Thoracic aorta (tissue), 2 donors: ENCODE results near the gene IMMT. TPM values are rescaled to one million over a fixed set of nuclear protein-coding genes. Genes with fewer than 3 reads are reported as not detected.
A peak's percentile ranks its signal among the peaks of the same experiment; 100 is the strongest.
"Not testable (repeated sequence)": the region's sequence is repeated elsewhere in the genome, so short reads cannot be mapped to it uniquely, and the experiment has no call there.

Experiments used
- ATAC-seq: fragments of 150-250 bp; one replicate; pipeline ENCODE4 v1.8.0; 2017; ENCODE audit warnings: low read depth; ENCODE audit not compliant: insufficient number of reproducible peaks, low FRiP score
- DNase-seq: peaks from one replicate; pipeline ENCODE4 v3.0.0-alpha.2; 2020; ENCODE audit warnings: low spot score
- H3K27ac ChIP-seq, 2 donors: fragments of 200-600 bp; sonication (generic); 1 replicate in 1 of 2; 2 replicates in 1 of 2; pipeline ENCODE4 v1.5.1; 2016; ENCODE audit warnings: mild to moderate bottlenecking in 2 of 2, moderate library complexity in 2 of 2
- H3K27me3 ChIP-seq: fragments of 200-600 bp; sonication (generic); replicated peaks from 2 replicates; pipeline ENCODE4 v1.6.0; 2016; ENCODE audit warnings: mild to moderate bottlenecking; ENCODE audit not compliant: insufficient read depth
- H3K36me3 ChIP-seq: fragments of 200-600 bp; sonication (generic); one replicate; pipeline ENCODE4 v1.5.1; 2016
- H3K4me1 ChIP-seq, 2 donors: fragments of 200-600 bp; sonication (generic); 1 replicate in 1 of 2; 2 replicates in 1 of 2; pipeline versions ENCODE4 v1.5.1 to v1.6.0; 2016; ENCODE audit warnings: low read depth in 2 of 2, mild to moderate bottlenecking in 1 of 2; ENCODE audit not compliant: control insufficient read depth in 1 of 2
- H3K4me3 ChIP-seq: fragments of 200-600 bp; sonication (generic); 2 replicates; pipeline ENCODE4 v1.5.1; 2016; ENCODE audit warnings: mild to moderate bottlenecking
- H3K9me3 ChIP-seq: fragments of 200-600 bp; sonication (generic); 2 replicates; pipeline ENCODE4 v1.5.1; 2016
- CTCF ChIP-seq: fragments of 200-600 bp; sonication (generic); IDR thresholded peaks from one replicate; pipeline ENCODE4 v1.5.1; 2019; ENCODE audit warnings: antibody characterized with exemption
- total RNA-seq, 2 donors: library from RNA; depleted of rRNA; stranded (reverse); fragments of >200 nt; gene quantifications; one replicate each; pipeline versions ENCODE4 v1.1.0 to v1.2.3, GENCODE V29; 2016

Gene IMMT
- total RNA-seq, result 10 to 100 TPM; 33.3 to 54.7 TPM

- Histone ChIP-seq H3K36me3 (no peaks in the 10 kb centered on the region), H3K27me3 (no peaks in the 10 kb centered on the region), H3K9me3 (no peaks in the 10 kb centered on the region), H3K27ac (peak within 1 kb of the TSS; percentile 100), H3K4me1 (peaks cover 18 to 60% of the 10 kb centered on the region in 2 donors), H3K4me3 (peak within 1 kb of the TSS; percentile 95)
- ATAC-seq (peak; percentile 84), DNase-seq (peak; percentile 91)
- no peak for TF ChIP-seq CTCF
Measured at GRCh38 chr2:86195055-86195807, at the start of gene IMMT. TSS of gene IMMT (minus strand) at chr2:86195462. CDS start at chr2:86195382, 80 bp downstream.

- not testable (repeated sequence) for H3K36me3 ChIP-seq, DNase-seq
Measured at GRCh38 chr2:86244781-86245180, 49.5 kb upstream of the IMMT start.

GRCh38 chr2:86243950-86244733 lies 48.9 kb upstream of the IMMT start:
- no peak for DNase-seq
- Histone ChIP-seq H3K9me3 (no peaks in the 10 kb centered on the region), H3K27ac (peak overlapping the region; percentile 26 to 49), H3K4me1 (peaks cover 6 to 24% of the 10 kb centered on the region in 2 donors), H3K36me3 (no peaks in the 10 kb centered on the region), H3K4me3 (no peak overlapping the region), H3K27me3 (no peaks in the 10 kb centered on the region)
- ATAC-seq, result peak; percentile 52
- no peak for TF ChIP-seq CTCF

More at GRCh38 chr2:86244781-86245180, 49.5 kb upstream of the IMMT start:
- not testable (repeated sequence) for H3K27me3 ChIP-seq, H3K9me3 ChIP-seq, ATAC-seq, H3K4me3 ChIP-seq
- H3K27ac ChIP-seq, result peak overlapping the region; percentile 26 to 49
- peaks cover 8 to 30% of the 10 kb centered on the region in 2 donors for H3K4me1 ChIP-seq

- Histone ChIP-seq H3K4me3 (no peak overlapping the region), H3K27me3 (no peaks in the 10 kb centered on the region), H3K27ac (peak overlapping the region; percentile 26 to 49)
Measured at GRCh38 chr2:86243272-86243671, 48.0 kb upstream of the IMMT start.

GRCh38 chr2:86241611-86242010 lies 46.3 kb upstream of the IMMT start:
- Histone ChIP-seq H3K4me3 (no peak overlapping the region), H3K9me3 (no peaks in the 10 kb centered on the region), H3K27ac (no peak overlapping the region), H3K4me1 (peaks cover 6 to 16% of the 10 kb centered on the region in 2 donors), H3K36me3 (peaks cover 4% of the 10 kb centered on the region), H3K27me3 (no peaks in the 10 kb centered on the region)
- TF ChIP-seq CTCF, result no peak
- DNase-seq (no peak), ATAC-seq (no peak)

More at GRCh38 chr2:86243272-86243671, 48.0 kb upstream of the IMMT start:
- no peak for DNase-seq
- no peaks in the 10 kb centered on the region for H3K9me3 ChIP-seq
- TF ChIP-seq CTCF, result no peak
- H3K4me1 ChIP-seq, result peaks cover 6 to 16% of the 10 kb centered on the region in 2 donors
- peaks cover 4% of the 10 kb centered on the region for H3K36me3 ChIP-seq
- ATAC-seq, result no peak
